Panc1 (cell line): Measurements from ENCODE around the gene PITX1.

Experiments used
- POLR2AphosphoS5 ChIP-seq: IDR thresholded peaks from 2 replicates; pipeline ENCODE4 v1.6.1; 2012; ENCODE audit warnings: mild to moderate bottlenecking, low read depth, low read length, moderate library complexity
- TF ChIP-seq, protein P1 (sequence below): fragments of 450-650 bp; IDR thresholded peaks from 2 replicates; pipeline ENCODE4 v1.5.1; 2017; ENCODE audit warnings: mild to moderate bottlenecking
- TF ChIP-seq, protein P2 (sequence below), 2 experiments: IDR thresholded peaks; 2 replicates each; pipeline ENCODE4 v1.6.1; 2011 to 2012; ENCODE audit warnings: low read depth in 2 of 2, control low read depth in 1 of 2, low read length in 1 of 2, mild to moderate bottlenecking in 1 of 2, moderate library complexity in 1 of 2; ENCODE audit not compliant: insufficient read depth in 1 of 2

- TF ChIP-seq, protein P1, sequence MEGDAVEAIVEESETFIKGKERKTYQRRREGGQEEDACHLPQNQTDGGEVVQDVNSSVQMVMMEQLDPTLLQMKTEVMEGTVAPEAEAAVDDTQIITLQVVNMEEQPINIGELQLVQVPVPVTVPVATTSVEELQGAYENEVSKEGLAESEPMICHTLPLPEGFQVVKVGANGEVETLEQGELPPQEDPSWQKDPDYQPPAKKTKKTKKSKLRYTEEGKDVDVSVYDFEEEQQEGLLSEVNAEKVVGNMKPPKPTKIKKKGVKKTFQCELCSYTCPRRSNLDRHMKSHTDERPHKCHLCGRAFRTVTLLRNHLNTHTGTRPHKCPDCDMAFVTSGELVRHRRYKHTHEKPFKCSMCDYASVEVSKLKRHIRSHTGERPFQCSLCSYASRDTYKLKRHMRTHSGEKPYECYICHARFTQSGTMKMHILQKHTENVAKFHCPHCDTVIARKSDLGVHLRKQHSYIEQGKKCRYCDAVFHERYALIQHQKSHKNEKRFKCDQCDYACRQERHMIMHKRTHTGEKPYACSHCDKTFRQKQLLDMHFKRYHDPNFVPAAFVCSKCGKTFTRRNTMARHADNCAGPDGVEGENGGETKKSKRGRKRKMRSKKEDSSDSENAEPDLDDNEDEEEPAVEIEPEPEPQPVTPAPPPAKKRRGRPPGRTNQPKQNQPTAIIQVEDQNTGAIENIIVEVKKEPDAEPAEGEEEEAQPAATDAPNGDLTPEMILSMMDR, result no peak
- no peak for TF ChIP-seq POLR2AphosphoS5
- TF ChIP-seq, protein P2, sequence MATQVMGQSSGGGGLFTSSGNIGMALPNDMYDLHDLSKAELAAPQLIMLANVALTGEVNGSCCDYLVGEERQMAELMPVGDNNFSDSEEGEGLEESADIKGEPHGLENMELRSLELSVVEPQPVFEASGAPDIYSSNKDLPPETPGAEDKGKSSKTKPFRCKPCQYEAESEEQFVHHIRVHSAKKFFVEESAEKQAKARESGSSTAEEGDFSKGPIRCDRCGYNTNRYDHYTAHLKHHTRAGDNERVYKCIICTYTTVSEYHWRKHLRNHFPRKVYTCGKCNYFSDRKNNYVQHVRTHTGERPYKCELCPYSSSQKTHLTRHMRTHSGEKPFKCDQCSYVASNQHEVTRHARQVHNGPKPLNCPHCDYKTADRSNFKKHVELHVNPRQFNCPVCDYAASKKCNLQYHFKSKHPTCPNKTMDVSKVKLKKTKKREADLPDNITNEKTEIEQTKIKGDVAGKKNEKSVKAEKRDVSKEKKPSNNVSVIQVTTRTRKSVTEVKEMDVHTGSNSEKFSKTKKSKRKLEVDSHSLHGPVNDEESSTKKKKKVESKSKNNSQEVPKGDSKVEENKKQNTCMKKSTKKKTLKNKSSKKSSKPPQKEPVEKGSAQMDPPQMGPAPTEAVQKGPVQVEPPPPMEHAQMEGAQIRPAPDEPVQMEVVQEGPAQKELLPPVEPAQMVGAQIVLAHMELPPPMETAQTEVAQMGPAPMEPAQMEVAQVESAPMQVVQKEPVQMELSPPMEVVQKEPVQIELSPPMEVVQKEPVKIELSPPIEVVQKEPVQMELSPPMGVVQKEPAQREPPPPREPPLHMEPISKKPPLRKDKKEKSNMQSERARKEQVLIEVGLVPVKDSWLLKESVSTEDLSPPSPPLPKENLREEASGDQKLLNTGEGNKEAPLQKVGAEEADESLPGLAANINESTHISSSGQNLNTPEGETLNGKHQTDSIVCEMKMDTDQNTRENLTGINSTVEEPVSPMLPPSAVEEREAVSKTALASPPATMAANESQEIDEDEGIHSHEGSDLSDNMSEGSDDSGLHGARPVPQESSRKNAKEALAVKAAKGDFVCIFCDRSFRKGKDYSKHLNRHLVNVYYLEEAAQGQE (IDR thresholded peaks at IDR 0.05; ENCODE audit: insufficient read depth in 1 of 2, low read depth in 2 of 2, low read length in 1 of 2), result no peak
Measured at GRCh38 chr5:135050244-135050767, 16.3 kb upstream of the PITX1 start.
